ENCODE data around the gene PYDC1. TPM values are rescaled to one million over a fixed set of nuclear protein-coding genes. Genes with fewer than 3 reads are reported as not detected.
A peak's percentile ranks its signal among the peaks of the same experiment; 100 is the strongest.

Gene PYDC1
- total RNA-seq, 1 donor from 2014 or later, result not detected

GRCh38 chr16:31194898-31195297 lies 22.0 kb downstream of the PYDC1 start:
- Mint-ChIP-seq H3K4me1 (ENCODE audit: unreplicated experiment) (peaks cover 11% of the 10 kb centered on the region), H3K27me3 (ENCODE audit: unreplicated experiment) (no peaks in the 10 kb centered on the region), H3K36me3 (ENCODE audit: unreplicated experiment) (peaks cover 59% of the 10 kb centered on the region), H3K27ac (ENCODE audit: unreplicated experiment) (no peak overlapping the region), H3K9me3 (ENCODE audit: unreplicated experiment) (no peaks in the 10 kb centered on the region), H3K4me3 (ENCODE audit: unreplicated experiment) (no peak overlapping the region)
- DNase-seq (ENCODE audit: extremely low spot score, unreplicated experiment), result no peak
- TF ChIP-seq, protein P1, sequence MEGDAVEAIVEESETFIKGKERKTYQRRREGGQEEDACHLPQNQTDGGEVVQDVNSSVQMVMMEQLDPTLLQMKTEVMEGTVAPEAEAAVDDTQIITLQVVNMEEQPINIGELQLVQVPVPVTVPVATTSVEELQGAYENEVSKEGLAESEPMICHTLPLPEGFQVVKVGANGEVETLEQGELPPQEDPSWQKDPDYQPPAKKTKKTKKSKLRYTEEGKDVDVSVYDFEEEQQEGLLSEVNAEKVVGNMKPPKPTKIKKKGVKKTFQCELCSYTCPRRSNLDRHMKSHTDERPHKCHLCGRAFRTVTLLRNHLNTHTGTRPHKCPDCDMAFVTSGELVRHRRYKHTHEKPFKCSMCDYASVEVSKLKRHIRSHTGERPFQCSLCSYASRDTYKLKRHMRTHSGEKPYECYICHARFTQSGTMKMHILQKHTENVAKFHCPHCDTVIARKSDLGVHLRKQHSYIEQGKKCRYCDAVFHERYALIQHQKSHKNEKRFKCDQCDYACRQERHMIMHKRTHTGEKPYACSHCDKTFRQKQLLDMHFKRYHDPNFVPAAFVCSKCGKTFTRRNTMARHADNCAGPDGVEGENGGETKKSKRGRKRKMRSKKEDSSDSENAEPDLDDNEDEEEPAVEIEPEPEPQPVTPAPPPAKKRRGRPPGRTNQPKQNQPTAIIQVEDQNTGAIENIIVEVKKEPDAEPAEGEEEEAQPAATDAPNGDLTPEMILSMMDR (IDR thresholded peaks at IDR 0.05), result no peak

DNA sequence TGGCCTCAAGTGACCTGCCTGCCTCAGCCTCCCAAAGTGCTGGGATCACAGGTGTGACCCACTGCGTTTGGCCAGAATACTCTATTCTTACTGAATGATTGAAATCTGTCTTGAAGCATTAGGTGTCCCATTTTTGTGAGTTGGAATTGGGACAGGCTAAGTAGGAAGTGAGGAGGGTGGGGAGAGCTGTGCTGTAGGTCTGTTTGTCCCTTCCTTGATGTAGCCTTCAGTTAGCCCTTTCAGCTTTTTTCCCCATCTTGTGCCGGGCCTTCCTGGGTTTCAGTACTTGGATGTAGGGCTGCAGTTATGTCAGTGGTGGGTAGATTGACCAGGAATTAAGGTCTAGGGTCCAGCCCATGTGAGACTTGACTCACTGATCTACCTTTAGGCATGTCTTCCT lies 23.1 kb downstream of the PYDC1 start:
- H3K4me1 Mint-ChIP-seq (ENCODE audit: unreplicated experiment), result peaks cover 3% of the 10 kb centered on the region
- H3K27ac Mint-ChIP-seq (ENCODE audit: unreplicated experiment), result no peak overlapping the region
- TF ChIP-seq, protein P1 (IDR thresholded peaks at IDR 0.05), result no peak
- H3K4me3 Mint-ChIP-seq (ENCODE audit: unreplicated experiment), result no peak overlapping the region
- no peak for DNase-seq (ENCODE audit: extremely low spot score, unreplicated experiment)
- H3K36me3 Mint-ChIP-seq (ENCODE audit: unreplicated experiment), result peaks cover 62% of the 10 kb centered on the region
- no peaks in the 10 kb centered on the region for H3K9me3 Mint-ChIP-seq (ENCODE audit: unreplicated experiment)
- H3K27me3 Mint-ChIP-seq (ENCODE audit: unreplicated experiment), result no peaks in the 10 kb centered on the region

DNA sequence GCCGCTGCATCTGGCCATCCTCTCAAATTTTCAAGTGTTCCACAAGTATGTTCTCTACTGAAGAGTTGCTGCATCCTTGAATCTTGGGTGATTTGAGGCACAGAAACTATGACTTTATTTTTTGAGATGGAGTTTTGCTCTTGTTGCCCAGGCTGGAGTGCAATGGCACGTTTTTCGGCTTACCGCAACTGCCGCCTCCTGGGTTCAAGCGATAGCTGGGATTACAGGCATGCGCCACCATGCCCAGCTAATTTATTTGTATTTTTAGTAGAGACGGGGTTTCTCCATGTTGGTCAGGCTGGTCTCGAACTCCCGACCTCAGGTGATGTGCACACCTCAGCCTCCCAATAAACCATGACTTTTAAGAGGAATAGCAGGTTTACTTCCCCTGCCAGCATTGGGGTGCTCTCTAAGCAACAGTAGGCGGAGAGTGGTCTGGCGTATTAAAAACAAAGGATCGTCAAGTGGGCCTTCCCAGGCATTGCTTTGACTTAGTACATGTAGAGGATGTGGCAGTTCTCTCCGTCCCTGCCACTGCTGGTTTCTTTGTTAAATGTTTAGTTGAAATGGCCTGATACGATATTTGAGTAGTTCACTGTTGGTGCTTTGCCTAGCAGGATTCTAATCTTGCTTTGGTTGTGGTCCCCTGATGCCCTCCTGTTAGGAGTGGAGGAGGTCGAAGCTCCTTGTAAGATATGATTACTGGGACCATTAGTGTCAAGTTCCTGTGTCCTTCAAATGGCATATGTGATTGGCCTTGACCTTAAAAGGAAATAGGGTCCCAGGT lies 23.9 kb downstream of the PYDC1 start:
- Mint-ChIP-seq H3K27ac (ENCODE audit: unreplicated experiment) (no peak overlapping the region), H3K4me3 (ENCODE audit: unreplicated experiment) (no peak overlapping the region), H3K9me3 (ENCODE audit: unreplicated experiment) (no peaks in the 10 kb centered on the region), H3K36me3 (ENCODE audit: unreplicated experiment) (peaks cover 66% of the 10 kb centered on the region), H3K27me3 (ENCODE audit: unreplicated experiment) (no peaks in the 10 kb centered on the region), H3K4me1 (ENCODE audit: unreplicated experiment) (no peaks in the 10 kb centered on the region)
- DNase-seq (ENCODE audit: extremely low spot score, unreplicated experiment), result no peak
- TF ChIP-seq, protein P1 (IDR thresholded peaks at IDR 0.05), result no peak

DNA sequence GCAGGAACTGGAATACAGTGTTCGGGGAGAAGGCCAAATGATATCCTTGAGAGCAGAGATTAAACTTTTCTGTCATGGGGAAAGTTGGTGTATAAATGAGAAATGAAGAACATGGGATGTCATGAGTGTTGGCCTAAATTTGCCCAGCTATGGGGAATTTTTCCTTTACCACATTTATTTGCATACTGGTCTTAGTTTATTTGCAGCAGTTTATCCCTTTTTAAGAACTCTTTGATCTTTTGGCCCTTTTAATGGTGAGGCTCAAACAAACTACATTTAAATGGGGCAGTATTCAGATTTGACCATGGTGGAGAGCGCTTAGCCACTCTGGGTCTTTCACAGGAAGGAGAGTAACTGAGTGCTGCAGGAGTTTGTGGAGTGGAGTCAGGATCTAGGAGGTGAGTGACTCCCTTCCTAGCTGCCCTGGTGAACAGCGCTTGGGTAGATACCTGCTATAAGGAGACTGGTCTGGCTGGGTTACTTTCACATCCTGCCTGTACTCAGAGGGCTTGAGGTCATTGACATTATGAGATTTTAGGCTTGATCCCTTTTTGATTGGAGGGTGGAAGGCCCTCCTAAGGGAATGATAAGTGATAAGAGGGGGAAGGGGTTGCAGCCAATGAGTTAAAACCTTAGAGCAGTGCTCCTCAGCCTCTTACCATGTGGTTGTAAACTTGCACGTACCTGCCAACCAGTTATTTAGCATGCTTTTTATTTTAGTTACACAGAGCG lies 25.1 kb downstream of the PYDC1 start:
- Mint-ChIP-seq H3K4me1 (ENCODE audit: unreplicated experiment) (no peaks in the 10 kb centered on the region), H3K27ac (ENCODE audit: unreplicated experiment) (peak overlapping the region; percentile 2), H3K9me3 (ENCODE audit: unreplicated experiment) (no peaks in the 10 kb centered on the region), H3K36me3 (ENCODE audit: unreplicated experiment) (peaks cover 78% of the 10 kb centered on the region), H3K4me3 (ENCODE audit: unreplicated experiment) (no peak overlapping the region), H3K27me3 (ENCODE audit: unreplicated experiment) (no peaks in the 10 kb centered on the region)
- TF ChIP-seq, protein P1 (IDR thresholded peaks at IDR 0.05), result no peak
- DNase-seq (ENCODE audit: extremely low spot score, unreplicated experiment), result no peak

DNA sequence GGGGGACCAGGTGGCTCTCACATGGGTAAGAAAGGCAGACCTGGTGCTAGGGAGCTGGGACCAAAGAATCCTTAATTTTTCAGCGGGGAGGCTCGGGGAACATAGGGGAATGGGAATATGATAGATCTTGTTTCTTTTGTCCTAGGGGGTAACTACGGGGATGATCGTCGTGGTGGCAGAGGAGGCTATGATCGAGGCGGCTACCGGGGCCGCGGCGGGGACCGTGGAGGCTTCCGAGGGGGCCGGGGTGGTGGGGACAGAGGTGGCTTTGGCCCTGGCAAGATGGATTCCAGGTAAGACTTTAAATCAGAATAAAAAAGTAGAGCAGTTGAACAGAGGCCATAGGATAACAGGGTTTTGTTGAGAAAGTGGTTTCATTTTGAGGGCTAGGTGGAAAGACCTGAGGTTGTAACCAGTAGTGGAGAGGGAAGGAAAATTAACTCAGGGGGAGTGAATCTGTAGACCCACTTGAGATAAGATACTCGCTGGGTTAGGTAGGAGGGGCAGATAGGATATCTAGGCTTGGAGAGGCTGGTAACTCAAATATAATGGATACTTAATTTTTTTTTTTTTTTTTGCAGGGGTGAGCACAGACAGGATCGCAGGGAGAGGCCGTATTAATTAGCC lies 26.0 kb downstream of the PYDC1 start:
- DNase-seq (ENCODE audit: extremely low spot score, unreplicated experiment), result no peak
- no peaks in the 10 kb centered on the region for H3K9me3 Mint-ChIP-seq (ENCODE audit: unreplicated experiment)
- peaks cover 83% of the 10 kb centered on the region for H3K36me3 Mint-ChIP-seq (ENCODE audit: unreplicated experiment)
- no peaks in the 10 kb centered on the region for H3K27me3 Mint-ChIP-seq (ENCODE audit: unreplicated experiment)
- peaks cover 4% of the 10 kb centered on the region for H3K4me1 Mint-ChIP-seq (ENCODE audit: unreplicated experiment)
- no peak overlapping the region for H3K27ac Mint-ChIP-seq (ENCODE audit: unreplicated experiment)
- H3K4me3 Mint-ChIP-seq (ENCODE audit: unreplicated experiment), result no peak overlapping the region
- TF ChIP-seq, protein P1 (IDR thresholded peaks at IDR 0.05), result no peak

Measured in osteocyte (in vitro differentiated cells).